ENCODE results near the gene YBX3.

- no peak for TF ChIP-seq CTCF (IDR thresholded peaks at IDR 0.05 in 8 of 11, conservative IDR thresholded peaks at IDR 0.05 in 3 of 11)
- TF ChIP-seq POLR2A (IDR thresholded peaks at IDR 0.05): no peak
- no peak for TF ChIP-seq POLR2AphosphoS5 (IDR thresholded peaks at IDR 0.05)
Observed at GRCh38 chr12:10756194-10756593, 33.1 kb upstream of the YBX3 start.
